Caco-2 (cell line): ENCODE measurements around the gene EDRF1. TPM values are rescaled to one million over a fixed set of nuclear protein-coding genes. Genes with fewer than 3 reads are reported as not detected.

ENCODE experiments used
- BruUV-seq: library from RNA; stranded (reverse); fragments of 400-500 nt; replicated peaks from 2 replicates; lab custom pipeline; 2021; lab: Mats Ljungman, UMichigan
- CTCF ChIA-PET: fragments of 300-600 bp; sonication (Branson Sonifier 250); formaldehyde crosslinking; loops from one replicate; lab custom pipeline; 2022; ENCODE audit warnings: antibody characterized with exemption; lab: Charles Lee
- POLR2A ChIA-PET: fragments of 300-600 bp; sonication (Branson Sonifier 250); formaldehyde crosslinking; loops from one replicate; lab custom pipeline; 2022; ENCODE audit warnings: antibody characterized with exemption; lab: Charles Lee
- DNase-seq, 2 experiments: peaks; one replicate each; pipeline versions ENCODE4 v3.0.0 to v3.0.0-alpha.2; 2020 to 2022
- H3K27me3 ChIP-seq: replicated peaks from 2 replicates; pipeline ENCODE4 v1.6.0; 2011; ENCODE audit warnings: low read length; ENCODE audit not compliant: control insufficient read depth, insufficient read depth
- H3K36me3 ChIP-seq: 2 replicates; pipeline ENCODE4 v1.5.1; 2011; ENCODE audit warnings: low read length; ENCODE audit not compliant: control insufficient read depth, insufficient read depth
- H3K4me1 ChIP-seq: fragments of 250-450 bp; sonication (Bioruptor Pico); 2 replicates; pipeline ENCODE4 v1.5.1; 2020; ENCODE audit warnings: mild to moderate bottlenecking
- H3K4me3 ChIP-seq: 2 replicates; pipeline ENCODE4 v1.5.1; 2011; ENCODE audit warnings: low read depth, mild to moderate bottlenecking, control low read depth, low read length
- H3K9me3 ChIP-seq: fragments of 250-450 bp; sonication (Bioruptor Pico); 2 replicates; pipeline ENCODE4 v1.5.1; 2020; ENCODE audit warnings: mild to moderate bottlenecking, moderate library complexity
- H3K27ac Mint-ChIP-seq: one replicate; pipeline ENCODE4 v1.8.0; 2022; ENCODE audit warnings: mixed read lengths; ENCODE audit not compliant: unreplicated experiment
- H3K27me3 Mint-ChIP-seq: one replicate; pipeline ENCODE4 v1.8.0; 2022; ENCODE audit warnings: mixed read lengths; ENCODE audit not compliant: insufficient read depth, unreplicated experiment
- H3K36me3 Mint-ChIP-seq: one replicate; pipeline ENCODE4 v1.8.0; 2022; ENCODE audit warnings: mild to moderate bottlenecking, mixed read lengths; ENCODE audit not compliant: insufficient read depth, unreplicated experiment
- H3K4me1 Mint-ChIP-seq: one replicate; pipeline ENCODE4 v1.8.0; 2022; ENCODE audit warnings: low read depth, mixed read lengths; ENCODE audit not compliant: unreplicated experiment
- H3K4me3 Mint-ChIP-seq: one replicate; pipeline ENCODE4 v1.8.0; 2022; ENCODE audit warnings: mild to moderate bottlenecking, moderate library complexity, mixed read lengths; ENCODE audit not compliant: unreplicated experiment
- H3K9me3 Mint-ChIP-seq: one replicate; pipeline ENCODE4 v1.8.0; 2022; ENCODE audit warnings: mixed read lengths; ENCODE audit not compliant: unreplicated experiment
- CTCF ChIP-seq, 2 experiments: fragments of 200-600 bp in 1 of 2; IDR thresholded peaks; 1 replicate in 1 of 2; 2 replicates in 1 of 2; pipeline versions ENCODE4 v1.5.1 to v1.8.0; 2011 to 2022; ENCODE audit warnings: antibody characterized with exemption in 1 of 2, control low read depth in 1 of 2, inconsistent platforms in 1 of 2, low read depth in 1 of 2, low read length in 1 of 2, mild to moderate bottlenecking in 1 of 2, moderate library complexity in 1 of 2; ENCODE audit not compliant: insufficient read depth in 1 of 2, severe bottlenecking in 1 of 2, unreplicated experiment in 1 of 2
- intact Hi-C: fragments of 100-400 bp; cut with micrococcal nuclease; formaldehyde crosslinking; loops from one replicate; pipeline ENCODE4 v1.10.0; 2022; ENCODE audit not compliant: unreplicated experiment
- total RNA-seq: library from RNA; stranded (reverse); gene quantifications from 2 replicates; pipeline ENCODE4 v1.2.3, GENCODE V29; 2022

Gene EDRF1
- total RNA-seq, 1 experiment from 2014 or later: 40.9 TPM

GRCh38 chr10:125788156-125789034 lies 68.9 kb downstream of the EDRF1 start:
- Mint-ChIP-seq H3K27ac (no peak overlapping the region), H3K4me3 (no peak overlapping the region), H3K4me1 (peaks cover 7% of the 10 kb centered on the region), H3K36me3 (no peaks in the 10 kb centered on the region), H3K27me3 (no peaks in the 10 kb centered on the region), H3K9me3 (no peaks in the 10 kb centered on the region)
- Histone ChIP-seq H3K36me3 (peaks cover 2% of the 10 kb centered on the region), H3K27me3 (no peaks in the 10 kb centered on the region), H3K4me1 (no peaks in the 10 kb centered on the region), H3K9me3 (no peaks in the 10 kb centered on the region), H3K4me3 (no peak overlapping the region)
- no peak for DNase-seq
- no peak for TF ChIP-seq CTCF (IDR thresholded peaks at IDR 0.05; ENCODE audit: insufficient read depth in 1 of 2, low read depth in 1 of 2, low read length in 1 of 2, severe bottlenecking in 1 of 2, unreplicated experiment in 1 of 2)
- ChIA-PET CTCF (no interaction called here), POLR2A (no interaction called here)
- intact Hi-C loops: no loop called here
- no TSS peak for BruUV-seq

GRCh38 chr10:125792342-125793300 lies 73.1 kb downstream of the EDRF1 start:
- Mint-ChIP-seq H3K4me1 (peaks cover 7% of the 10 kb centered on the region), H3K27ac (no peak overlapping the region), H3K36me3 (no peaks in the 10 kb centered on the region), H3K27me3 (no peaks in the 10 kb centered on the region), H3K9me3 (no peaks in the 10 kb centered on the region), H3K4me3 (no peak overlapping the region)
- ChIA-PET CTCF (no interaction called here), POLR2A (no interaction called here)
- BruUV-seq: no TSS peak
- no peak for TF ChIP-seq CTCF (IDR thresholded peaks at IDR 0.05; ENCODE audit: insufficient read depth in 1 of 2, low read depth in 1 of 2, low read length in 1 of 2, severe bottlenecking in 1 of 2, unreplicated experiment in 1 of 2)
- Histone ChIP-seq H3K27me3 (no peaks in the 10 kb centered on the region), H3K4me3 (no peak overlapping the region), H3K36me3 (peaks cover 2% of the 10 kb centered on the region), H3K4me1 (no peaks in the 10 kb centered on the region), H3K9me3 (no peaks in the 10 kb centered on the region)
- DNase-seq: peak; percentile 37 to 42
- intact Hi-C loops: no loop called here

GRCh38 chr10:125795128-125795527 lies 75.6 kb downstream of the EDRF1 start:
- DNase-seq: no peak
- no TSS peak for BruUV-seq
- Mint-ChIP-seq H3K4me3 (no peak overlapping the region), H3K27me3 (no peaks in the 10 kb centered on the region), H3K36me3 (no peaks in the 10 kb centered on the region), H3K27ac (no peak overlapping the region), H3K9me3 (no peaks in the 10 kb centered on the region), H3K4me1 (peaks cover 7% of the 10 kb centered on the region)
- H3K27me3 ChIP-seq: no peaks in the 10 kb centered on the region
- CTCF ChIA-PET: interaction anchor here (0.5 kb wide), 1 partner anchor 11 kb away, joined by 4 read pairs; no protein-coding TSS in a partner anchor
- intact Hi-C loops: no loop called here
- POLR2A ChIA-PET: no interaction called here
- TF ChIP-seq CTCF (IDR thresholded peaks at IDR 0.05; ENCODE audit: insufficient read depth in 1 of 2, low read depth in 1 of 2, low read length in 1 of 2, severe bottlenecking in 1 of 2, unreplicated experiment in 1 of 2): no peak
- no peak overlapping the region for H3K4me3 ChIP-seq
- no peaks in the 10 kb centered on the region for H3K4me1 ChIP-seq
- H3K9me3 ChIP-seq: no peaks in the 10 kb centered on the region
- H3K36me3 ChIP-seq: no peaks in the 10 kb centered on the region; the same call in 1 of the 2 replicates
